CD4-positive, alpha-beta T cell (primary cell): ENCODE measurements around the gene TTC36. TPM values are rescaled to one million over a fixed set of nuclear protein-coding genes. Genes with fewer than 3 reads are reported as not detected.

ENCODE experiments used
- ATAC-seq: fragments of 200-7000 bp; cut with Tn5 transposase; one replicate; pipeline ENCODE4 v1.10.0; 2022; ENCODE audit warnings: mild to moderate bottlenecking; ENCODE audit not compliant: poor library complexity
- CTCF ChIA-PET: fragments of 350-600 bp; sonication (Branson Sonifier 250); formaldehyde crosslinking; loops from one replicate; lab custom pipeline; 2021; ENCODE audit warnings: antibody characterized with exemption, inconsistent platforms; lab: Charles Lee
- POLR2A ChIA-PET: fragments of 350-600 bp; sonication (Branson Sonifier 250); formaldehyde crosslinking; loops from one replicate; lab custom pipeline; 2021; ENCODE audit warnings: antibody characterized with exemption, inconsistent platforms; lab: Charles Lee
- DNase-seq, 14 experiments: peaks; one replicate each; pipeline ENCODE4 v3.0.0-alpha.2; 2013 to 2020; ENCODE audit warnings: mixed read lengths in 2 of 14
- H3K27ac ChIP-seq, 2 donors: one replicate each; pipeline versions ENCODE4 v1.5.1 to v1.7.0; 2013; ENCODE audit warnings: low read length in 2 of 2, low read depth in 1 of 2, mild to moderate bottlenecking in 1 of 2
- H3K27me3 ChIP-seq, 2 experiments: 1 replicate in 1 of 2; 2 replicates in 1 of 2; pipeline versions ENCODE4 v1.6.1 to v1.7.0; 2013; ENCODE audit warnings: low read length in 2 of 2, control low read depth in 1 of 2, mild to moderate bottlenecking in 1 of 2, moderate library complexity in 1 of 2; ENCODE audit not compliant: insufficient read depth in 2 of 2, control insufficient read depth in 1 of 2
- H3K36me3 ChIP-seq: one replicate; pipeline ENCODE4 v1.6.1; 2013; ENCODE audit warnings: low read length, control low read depth; ENCODE audit not compliant: insufficient read depth
- H3K4me1 ChIP-seq: one replicate; pipeline ENCODE4 v1.6.1; 2013; ENCODE audit warnings: low read length, control low read depth; ENCODE audit not compliant: insufficient read depth
- H3K4me3 ChIP-seq: one replicate; pipeline ENCODE4 v1.5.1; 2013; ENCODE audit warnings: mild to moderate bottlenecking, low read length, moderate library complexity
- H3K9me3 ChIP-seq, 2 experiments: 1 replicate in 1 of 2; 2 replicates in 1 of 2; pipeline versions ENCODE4 v1.6.1 to v1.7.0; 2013; ENCODE audit warnings: low read length in 2 of 2, mild to moderate bottlenecking in 2 of 2, control low read depth in 1 of 2, moderate library complexity in 1 of 2; ENCODE audit not compliant: control insufficient read depth in 1 of 2, insufficient read depth in 1 of 2
- H3K27ac Mint-ChIP-seq: one replicate; pipeline ENCODE4 v1.8.0; 2020; ENCODE audit warnings: mixed read lengths
- H3K27me3 Mint-ChIP-seq: one replicate; pipeline ENCODE4 v1.8.0; 2021; ENCODE audit warnings: mixed read lengths
- H3K36me3 Mint-ChIP-seq: one replicate; pipeline ENCODE4 v1.8.0; 2021; ENCODE audit warnings: low read depth, mixed read lengths
- H3K4me1 Mint-ChIP-seq: one replicate; pipeline ENCODE4 v1.8.0; 2021; ENCODE audit warnings: low read depth, mixed read lengths
- H3K4me3 Mint-ChIP-seq: one replicate; pipeline ENCODE4 v1.8.0; 2020; ENCODE audit warnings: mild to moderate bottlenecking, mixed read lengths
- H3K9me3 Mint-ChIP-seq: one replicate; pipeline ENCODE4 v1.8.0; 2020; ENCODE audit warnings: mixed read lengths
- intact Hi-C, 2 experiments: fragments of 100-400 bp; cut with DNase I in 1 of 2; cut with micrococcal nuclease in 1 of 2; formaldehyde crosslinking; loops; one replicate each; pipeline versions ENCODE4 v1.15.1 to v1.9.0; 2023 to 2025; cut with DNase I, micrococcal nuclease
- total RNA-seq, 174 experiments: library from RNA in 2 of 174; stranded (reverse) in 2 of 174; gene quantifications; one replicate each; pipeline ENCODE4 v1.2.3 and lab custom pipeline; 2021 to 2026
- TF ChIP-seq, protein P1 (sequence below): fragments of 200-600 bp; IDR thresholded peaks from one replicate; pipeline ENCODE4 v1.8.0; 2022; ENCODE audit warnings: antibody characterized with exemption, mild to moderate bottlenecking

The TTC36 gene
- total RNA-seq, 2 experiments from 2014 or later, result 0.30 to 0.56 TPM

DNA sequence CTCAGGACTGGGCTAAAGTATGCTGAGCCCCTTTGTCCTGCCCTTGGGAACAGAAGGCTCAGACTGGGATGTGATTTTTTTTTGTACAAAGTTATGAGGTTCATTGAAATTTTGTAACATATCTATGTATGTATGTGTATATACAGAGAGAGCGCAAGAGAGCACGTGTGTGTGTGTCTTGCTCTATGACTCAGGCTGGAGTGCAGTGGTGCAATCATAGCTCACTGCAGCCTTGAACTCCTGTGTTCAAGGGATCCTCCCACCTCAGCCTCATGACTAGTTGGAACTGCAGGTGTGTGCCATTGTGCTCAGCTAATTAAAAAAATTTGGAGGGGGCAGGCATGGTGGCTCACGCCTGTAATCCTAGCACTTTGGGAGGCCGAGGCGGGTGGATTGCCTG, 9.5 kb downstream of the TTC36 start:
- no peak overlapping the region for H3K27ac ChIP-seq
- intact Hi-C loops, result no loop called here

DNA sequence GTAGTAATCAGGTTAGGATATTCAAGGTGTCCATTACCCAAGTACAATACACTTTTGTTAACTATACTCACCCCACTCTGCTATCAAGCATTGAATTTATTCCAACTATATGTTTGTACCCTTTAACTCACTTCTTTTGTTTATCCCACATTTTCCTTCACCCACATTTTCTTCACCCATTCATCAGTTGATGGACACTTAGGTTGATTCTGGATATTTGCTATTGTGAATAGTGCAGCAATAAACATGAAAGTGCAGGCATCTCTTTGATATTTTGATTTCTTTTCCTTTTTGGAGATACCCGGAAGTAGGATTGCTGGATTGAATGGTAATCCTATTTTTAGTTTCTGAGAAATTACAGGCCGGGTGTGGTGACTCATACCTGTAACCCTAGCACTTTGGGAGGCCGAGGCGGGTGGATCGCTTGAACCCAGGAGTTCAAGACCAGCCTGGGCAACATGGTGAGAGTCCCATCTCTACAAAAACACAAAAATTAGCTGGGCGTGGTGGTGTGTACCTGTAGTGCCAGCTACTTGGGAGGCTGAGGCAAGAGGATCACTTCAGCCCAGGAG, 10.2 kb downstream of the TTC36 start:
- ChIA-PET POLR2A (no interaction called here), CTCF (no interaction called here)
- Mint-ChIP-seq H3K36me3 (peaks cover 15% of the 10 kb centered on the region), H3K4me1 (no peaks in the 10 kb centered on the region), H3K4me3 (no peak overlapping the region), H3K27me3 (no peaks in the 10 kb centered on the region), H3K9me3 (no peaks in the 10 kb centered on the region), H3K27ac (no peak overlapping the region)
- Histone ChIP-seq H3K36me3 (peaks cover 6% of the 10 kb centered on the region), H3K4me3 (no peak overlapping the region), H3K4me1 (no peaks in the 10 kb centered on the region), H3K27ac (no peak overlapping the region), H3K9me3 (no peaks in the 10 kb centered on the region), H3K27me3 (no peaks in the 10 kb centered on the region)
- DNase-seq, result no peak
- TF ChIP-seq, protein P1, sequence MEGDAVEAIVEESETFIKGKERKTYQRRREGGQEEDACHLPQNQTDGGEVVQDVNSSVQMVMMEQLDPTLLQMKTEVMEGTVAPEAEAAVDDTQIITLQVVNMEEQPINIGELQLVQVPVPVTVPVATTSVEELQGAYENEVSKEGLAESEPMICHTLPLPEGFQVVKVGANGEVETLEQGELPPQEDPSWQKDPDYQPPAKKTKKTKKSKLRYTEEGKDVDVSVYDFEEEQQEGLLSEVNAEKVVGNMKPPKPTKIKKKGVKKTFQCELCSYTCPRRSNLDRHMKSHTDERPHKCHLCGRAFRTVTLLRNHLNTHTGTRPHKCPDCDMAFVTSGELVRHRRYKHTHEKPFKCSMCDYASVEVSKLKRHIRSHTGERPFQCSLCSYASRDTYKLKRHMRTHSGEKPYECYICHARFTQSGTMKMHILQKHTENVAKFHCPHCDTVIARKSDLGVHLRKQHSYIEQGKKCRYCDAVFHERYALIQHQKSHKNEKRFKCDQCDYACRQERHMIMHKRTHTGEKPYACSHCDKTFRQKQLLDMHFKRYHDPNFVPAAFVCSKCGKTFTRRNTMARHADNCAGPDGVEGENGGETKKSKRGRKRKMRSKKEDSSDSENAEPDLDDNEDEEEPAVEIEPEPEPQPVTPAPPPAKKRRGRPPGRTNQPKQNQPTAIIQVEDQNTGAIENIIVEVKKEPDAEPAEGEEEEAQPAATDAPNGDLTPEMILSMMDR, result no peak
- ATAC-seq, result no peak
- intact Hi-C loops, result no loop called here

More for the DNA sequence above, 9.5 kb downstream of the TTC36 start:
- H3K4me3 ChIP-seq, result no peak overlapping the region
- TF ChIP-seq, protein P1, result no peak
- H3K27ac Mint-ChIP-seq, result no peak overlapping the region
- POLR2A ChIA-PET, result no interaction called here
- H3K9me3 ChIP-seq, result no peaks in the 10 kb centered on the region
- H3K4me1 ChIP-seq, result peaks cover 4% of the 10 kb centered on the region
- DNase-seq (no peak), ATAC-seq (no peak)
- no peaks in the 10 kb centered on the region for H3K27me3 ChIP-seq
- peaks cover 2% of the 10 kb centered on the region for H3K36me3 ChIP-seq
- H3K27me3 Mint-ChIP-seq, result no peaks in the 10 kb centered on the region
- H3K9me3 Mint-ChIP-seq, result no peaks in the 10 kb centered on the region
- H3K4me3 Mint-ChIP-seq, result no peak overlapping the region
- H3K36me3 Mint-ChIP-seq, result peaks cover 10% of the 10 kb centered on the region
- CTCF ChIA-PET, result no interaction called here
- peaks cover 3% of the 10 kb centered on the region for H3K4me1 Mint-ChIP-seq

DNA sequence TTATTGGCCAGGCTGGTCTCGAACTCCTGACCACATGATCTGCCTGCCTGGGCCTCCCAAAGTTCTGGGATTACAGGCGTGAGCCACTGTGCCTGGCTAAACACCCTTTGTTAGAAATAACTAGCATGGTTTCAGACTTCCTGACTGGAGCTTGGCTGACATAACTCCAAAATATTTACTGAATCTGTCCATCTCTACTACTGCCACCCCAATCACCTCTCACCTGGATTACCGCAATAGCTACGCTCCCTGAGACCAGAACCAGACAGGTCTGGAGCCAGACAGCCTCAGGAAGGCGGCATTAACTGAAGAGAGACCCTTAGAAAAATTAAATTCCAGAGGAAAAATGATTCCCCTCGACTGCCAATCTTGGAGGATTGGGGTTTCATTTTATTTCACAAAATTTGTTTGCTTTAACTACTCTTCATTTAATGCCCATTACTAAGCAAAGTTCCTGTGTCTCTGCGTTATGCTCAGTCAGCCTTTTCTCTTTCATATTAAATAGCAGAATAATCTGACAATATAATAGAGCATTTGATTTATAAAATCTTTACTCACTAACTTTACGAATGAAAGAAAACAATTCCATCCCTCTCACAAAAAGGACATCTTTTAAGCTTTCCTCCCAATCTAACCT, 16.9 kb downstream of the TTC36 start:
- intact Hi-C loops, result no loop called here
- Histone ChIP-seq H3K36me3 (peaks cover 14% of the 10 kb centered on the region), H3K4me1 (no peaks in the 10 kb centered on the region), H3K4me3 (no peak overlapping the region), H3K27me3 (no peaks in the 10 kb centered on the region), H3K27ac (no peak overlapping the region), H3K9me3 (no peaks in the 10 kb centered on the region)
- TF ChIP-seq, protein P1, result no peak
- POLR2A ChIA-PET, result no interaction called here
- Mint-ChIP-seq H3K9me3 (no peaks in the 10 kb centered on the region), H3K36me3 (peaks cover 48% of the 10 kb centered on the region), H3K4me3 (no peak overlapping the region), H3K27ac (no peak overlapping the region), H3K27me3 (no peaks in the 10 kb centered on the region), H3K4me1 (no peaks in the 10 kb centered on the region)
- ATAC-seq (no peak), DNase-seq (no peak)
- CTCF ChIA-PET, result no interaction called here
